ENCODE results near the gene MAD1L1. TPM values are rescaled to one million over a fixed set of nuclear protein-coding genes. Genes with fewer than 3 reads are reported as not detected.
A peak's percentile ranks its signal among the peaks of the same experiment; 100 is the strongest.

Gene MAD1L1
- total RNA-seq, 1 donor from 2014 or later, result 57.4 TPM

DNA sequence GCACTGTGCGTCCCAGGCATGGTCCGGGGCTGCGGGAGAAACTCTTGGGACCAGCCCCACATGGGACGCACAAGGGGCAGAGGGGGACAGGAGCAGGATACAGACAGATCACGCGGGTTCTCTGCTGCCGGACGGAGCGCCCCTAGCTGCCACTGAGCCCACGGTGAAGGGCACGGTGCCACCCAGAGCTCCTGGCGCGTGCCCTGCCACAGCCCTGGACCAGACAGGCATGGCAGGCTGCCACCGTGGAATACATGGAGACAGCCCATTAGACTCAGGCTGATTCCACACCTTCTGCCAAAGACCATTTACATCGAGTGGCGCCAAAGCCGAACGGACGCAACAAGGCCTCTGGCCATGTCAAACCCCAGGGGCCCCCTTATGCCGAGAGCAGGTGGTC is 90.4 kb downstream of the MAD1L1 start:
- no peak for DNase-seq (ENCODE audit: low read depth)
- H3K27me3 ChIP-seq (ENCODE audit: control insufficient read depth, insufficient read depth, low read length), result no peaks in the 10 kb centered on the region
- TF ChIP-seq, protein P1, sequence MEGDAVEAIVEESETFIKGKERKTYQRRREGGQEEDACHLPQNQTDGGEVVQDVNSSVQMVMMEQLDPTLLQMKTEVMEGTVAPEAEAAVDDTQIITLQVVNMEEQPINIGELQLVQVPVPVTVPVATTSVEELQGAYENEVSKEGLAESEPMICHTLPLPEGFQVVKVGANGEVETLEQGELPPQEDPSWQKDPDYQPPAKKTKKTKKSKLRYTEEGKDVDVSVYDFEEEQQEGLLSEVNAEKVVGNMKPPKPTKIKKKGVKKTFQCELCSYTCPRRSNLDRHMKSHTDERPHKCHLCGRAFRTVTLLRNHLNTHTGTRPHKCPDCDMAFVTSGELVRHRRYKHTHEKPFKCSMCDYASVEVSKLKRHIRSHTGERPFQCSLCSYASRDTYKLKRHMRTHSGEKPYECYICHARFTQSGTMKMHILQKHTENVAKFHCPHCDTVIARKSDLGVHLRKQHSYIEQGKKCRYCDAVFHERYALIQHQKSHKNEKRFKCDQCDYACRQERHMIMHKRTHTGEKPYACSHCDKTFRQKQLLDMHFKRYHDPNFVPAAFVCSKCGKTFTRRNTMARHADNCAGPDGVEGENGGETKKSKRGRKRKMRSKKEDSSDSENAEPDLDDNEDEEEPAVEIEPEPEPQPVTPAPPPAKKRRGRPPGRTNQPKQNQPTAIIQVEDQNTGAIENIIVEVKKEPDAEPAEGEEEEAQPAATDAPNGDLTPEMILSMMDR (IDR thresholded peaks at IDR 0.05; ENCODE audit: insufficient read depth, low read length, severe bottlenecking), result no peak
- H3K4me3 ChIP-seq (ENCODE audit: low read depth, low read length), result no peak overlapping the region
- FAIRE-seq, result no peak
- peaks cover 5% of the 10 kb centered on the region for H3K36me3 ChIP-seq (ENCODE audit: control insufficient read depth, insufficient read depth, low read length)

GRCh38 chr7:2141651-2142050 is 91.1 kb downstream of the MAD1L1 start:
- TF ChIP-seq, protein P1 (IDR thresholded peaks at IDR 0.05; ENCODE audit: insufficient read depth, low read length, severe bottlenecking), result peak; percentile 1
- Histone ChIP-seq H3K36me3 (ENCODE audit: control insufficient read depth, insufficient read depth, low read length) (peaks cover 5% of the 10 kb centered on the region), H3K27me3 (ENCODE audit: control insufficient read depth, insufficient read depth, low read length) (no peaks in the 10 kb centered on the region), H3K4me3 (ENCODE audit: low read depth, low read length) (no peak overlapping the region)
- DNase-seq (ENCODE audit: low read depth), result no peak
- no peak for FAIRE-seq

GRCh38 chr7:2141021-2141410 is 91.7 kb downstream of the MAD1L1 start:
- Histone ChIP-seq H3K36me3 (ENCODE audit: control insufficient read depth, insufficient read depth, low read length) (peaks cover 7% of the 10 kb centered on the region), H3K4me3 (ENCODE audit: low read depth, low read length) (no peak overlapping the region), H3K27me3 (ENCODE audit: control insufficient read depth, insufficient read depth, low read length) (no peaks in the 10 kb centered on the region)
- TF ChIP-seq, protein P1 (IDR thresholded peaks at IDR 0.05; ENCODE audit: insufficient read depth, low read length, severe bottlenecking), result no peak
- FAIRE-seq (no peak), DNase-seq (ENCODE audit: low read depth) (no peak)

DNA sequence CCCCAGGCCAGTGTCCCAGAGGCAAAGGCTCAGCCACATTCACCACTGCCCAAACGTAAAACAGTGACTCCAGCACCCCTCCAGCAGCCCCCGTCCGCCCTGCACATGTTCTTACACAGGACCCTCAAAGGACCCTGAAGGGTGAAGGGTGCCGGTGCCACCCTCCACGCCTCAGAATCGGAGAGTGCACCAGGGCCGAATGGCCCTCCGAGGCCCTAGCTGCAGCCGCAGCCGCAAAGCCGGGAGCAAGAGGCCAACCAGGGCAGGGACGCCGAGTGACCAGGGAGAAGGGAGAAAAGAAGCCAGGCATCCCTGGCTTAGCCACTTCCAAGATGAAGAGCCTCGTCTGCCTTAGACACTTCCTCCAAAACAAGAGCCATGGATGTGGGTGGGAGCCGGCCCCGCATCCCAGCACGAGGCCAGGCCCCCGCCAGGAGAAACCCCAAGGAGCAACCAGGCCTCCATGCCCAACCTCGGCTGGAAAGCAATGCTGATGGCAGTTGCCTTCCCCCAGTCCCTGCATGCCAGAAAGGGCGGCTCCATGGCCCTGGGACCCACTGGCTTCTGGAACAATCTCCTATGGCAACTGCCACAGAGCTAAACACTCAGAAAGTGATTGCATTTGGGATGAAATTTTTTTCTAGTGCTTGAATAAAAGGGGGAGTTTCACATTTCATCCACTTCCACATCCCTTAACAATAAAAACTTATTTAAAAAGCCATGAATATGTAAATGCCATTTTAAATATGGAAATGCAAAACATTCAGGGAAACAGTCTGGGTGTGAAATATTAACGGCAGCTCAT is 92.3 kb downstream of the MAD1L1 start:
- Histone ChIP-seq H3K27me3 (ENCODE audit: control insufficient read depth, insufficient read depth, low read length) (no peaks in the 10 kb centered on the region), H3K36me3 (ENCODE audit: control insufficient read depth, insufficient read depth, low read length) (peaks cover 6% of the 10 kb centered on the region), H3K4me3 (ENCODE audit: low read depth, low read length) (no peak overlapping the region)
- DNase-seq (ENCODE audit: low read depth) (no peak), FAIRE-seq (no peak)
- TF ChIP-seq, protein P1 (IDR thresholded peaks at IDR 0.05; ENCODE audit: insufficient read depth, low read length, severe bottlenecking), result no peak

DNA sequence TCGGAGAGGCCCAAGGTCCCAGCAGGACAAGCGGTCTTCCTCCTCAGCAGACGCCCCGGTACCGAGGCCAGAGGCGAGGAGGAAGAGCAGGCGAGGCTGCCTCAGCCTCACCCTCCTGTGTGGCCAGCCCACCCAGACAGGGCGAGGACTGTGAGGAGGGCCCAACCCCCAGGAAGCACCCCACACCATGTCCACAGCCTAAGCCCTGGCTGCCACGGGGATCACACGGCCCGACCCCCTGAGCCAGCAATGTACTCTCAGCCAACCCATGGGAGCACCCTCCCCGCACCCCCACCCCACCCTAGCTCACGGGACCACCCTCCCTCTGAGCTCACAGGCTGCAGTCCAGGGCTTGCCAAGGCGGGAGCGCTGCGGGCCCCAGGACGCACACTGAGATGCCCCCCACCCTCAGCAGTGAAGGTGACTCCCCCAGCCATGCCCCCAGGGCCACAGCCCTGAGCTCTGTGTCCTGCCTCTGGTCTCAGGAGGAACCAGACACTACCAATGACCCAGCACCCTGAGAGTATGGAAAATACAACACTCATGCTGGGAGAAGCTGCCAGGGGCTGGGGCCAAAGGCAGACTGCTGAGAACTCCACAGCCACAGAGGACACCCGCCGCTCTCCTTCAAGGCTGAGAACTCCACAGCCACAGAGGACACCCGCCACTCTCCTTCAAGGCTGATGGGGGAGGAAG is 93.6 kb downstream of the MAD1L1 start:
- FAIRE-seq, result no peak
- TF ChIP-seq, protein P1 (IDR thresholded peaks at IDR 0.05; ENCODE audit: insufficient read depth, low read length, severe bottlenecking), result no peak
- Histone ChIP-seq H3K27me3 (ENCODE audit: control insufficient read depth, insufficient read depth, low read length) (no peaks in the 10 kb centered on the region), H3K4me3 (ENCODE audit: low read depth, low read length) (no peak overlapping the region), H3K36me3 (ENCODE audit: control insufficient read depth, insufficient read depth, low read length) (peaks cover 5% of the 10 kb centered on the region)
- no peak for DNase-seq (ENCODE audit: low read depth)

Measured in bronchial epithelial cell (primary cell).